Stimulated activated naive CD8-positive, alpha-beta T cell treated with anti-CD3 and anti-CD28 coated beads, Interleukin-15, Interleukin-2, amounts not matched to agents 100 U/mL and 50 U/mL, for 24 hours (primary cell): ENCODE measurements around the gene TTC31.
A peak's percentile ranks its signal among the peaks of the same experiment; 100 is the strongest.

Experiments
- ATAC-seq: fragments of 150-1000 bp; cut with Tn5 transposase; one replicate; pipeline ENCODE4 v1.10.0; 2021
- DNase-seq: peaks from one replicate; pipeline ENCODE4 v3.0.0; 2021

TTC31 gene

DNA sequence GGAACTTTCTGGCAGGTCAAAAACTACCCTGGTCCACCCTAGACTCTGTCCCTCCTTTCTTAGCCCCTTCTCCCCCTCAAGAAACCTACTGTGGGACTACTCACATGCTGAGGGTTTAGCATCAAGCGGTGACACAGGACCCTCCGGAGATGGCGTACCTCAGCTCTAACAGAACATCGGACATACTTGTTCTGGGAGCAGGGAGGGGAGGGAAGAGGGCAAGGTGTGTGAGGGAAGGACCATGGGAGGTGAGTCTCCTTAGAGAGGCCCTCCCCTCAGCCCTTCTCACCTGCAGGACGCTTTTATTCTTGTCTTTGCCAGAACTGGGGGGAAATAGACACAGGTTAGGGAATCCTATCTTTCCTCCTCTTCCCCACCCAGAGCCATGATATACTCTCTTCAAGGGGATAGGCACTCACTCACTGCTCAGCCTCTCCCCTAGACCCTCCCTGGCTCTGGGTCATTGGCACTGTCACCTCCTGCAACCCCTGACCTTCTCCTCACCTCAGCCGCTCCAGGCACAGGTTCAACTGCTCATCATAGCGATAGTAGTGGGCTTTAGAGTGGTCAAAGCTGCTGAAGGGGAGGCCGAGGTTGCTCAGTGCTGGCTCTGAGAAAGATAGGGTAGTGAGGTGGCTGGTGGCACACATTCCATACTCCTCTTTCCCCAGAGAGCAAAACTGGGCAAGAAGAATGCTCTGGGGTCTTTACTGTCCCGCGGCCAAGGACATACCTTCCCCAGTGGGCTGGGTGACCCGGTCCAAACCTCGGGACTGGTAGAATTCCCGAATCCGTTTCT is 22.8 kb downstream of the TTC31 start:
- DNase-seq, result no peak
- ATAC-seq, result no peak

DNA sequence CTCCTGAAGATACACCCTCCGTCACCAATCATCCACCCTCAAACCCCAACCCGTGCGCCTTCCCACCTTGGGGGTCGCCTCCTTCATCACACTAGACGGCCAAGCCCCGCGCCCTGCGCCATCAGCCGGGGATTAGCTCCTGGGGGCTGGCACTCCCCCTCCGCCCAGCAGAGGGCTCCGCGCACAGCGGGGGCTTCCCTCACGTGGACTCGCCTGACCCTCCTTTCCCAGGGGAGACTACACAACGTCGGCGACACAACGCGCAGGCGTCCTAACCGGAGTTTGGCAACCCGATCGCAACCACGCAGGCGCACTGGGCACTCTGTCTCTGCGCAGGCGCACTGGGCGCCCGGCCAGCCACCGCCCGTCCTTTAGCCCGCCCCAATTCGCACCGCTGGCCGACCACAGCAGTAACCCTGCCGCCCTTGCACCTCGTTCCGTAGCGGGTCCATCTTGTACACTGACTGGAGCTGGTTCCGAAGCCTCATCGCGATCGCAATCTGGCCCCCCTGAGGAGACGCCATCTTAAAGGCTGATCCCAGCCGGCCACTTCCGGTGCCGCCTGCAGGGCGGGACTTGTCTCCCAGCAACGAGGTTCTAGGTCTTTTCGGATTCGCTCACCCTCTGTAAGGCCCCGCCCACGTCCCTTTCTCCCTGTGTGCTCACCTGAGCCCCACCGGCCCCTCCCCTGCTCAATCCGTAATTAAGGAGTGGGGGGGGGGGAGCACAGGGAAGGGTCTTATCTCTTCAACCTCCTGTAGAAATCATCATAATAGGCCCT is 24.5 kb downstream of the TTC31 start, which contains the start of gene PCGF1:
Gene PCGF1 (minus strand): TSS at position 551 of the 781 bp plus-strand sequence. CDS start 27 bp downstream, at position 524.
- ATAC-seq, result peak; percentile 89

DNA sequence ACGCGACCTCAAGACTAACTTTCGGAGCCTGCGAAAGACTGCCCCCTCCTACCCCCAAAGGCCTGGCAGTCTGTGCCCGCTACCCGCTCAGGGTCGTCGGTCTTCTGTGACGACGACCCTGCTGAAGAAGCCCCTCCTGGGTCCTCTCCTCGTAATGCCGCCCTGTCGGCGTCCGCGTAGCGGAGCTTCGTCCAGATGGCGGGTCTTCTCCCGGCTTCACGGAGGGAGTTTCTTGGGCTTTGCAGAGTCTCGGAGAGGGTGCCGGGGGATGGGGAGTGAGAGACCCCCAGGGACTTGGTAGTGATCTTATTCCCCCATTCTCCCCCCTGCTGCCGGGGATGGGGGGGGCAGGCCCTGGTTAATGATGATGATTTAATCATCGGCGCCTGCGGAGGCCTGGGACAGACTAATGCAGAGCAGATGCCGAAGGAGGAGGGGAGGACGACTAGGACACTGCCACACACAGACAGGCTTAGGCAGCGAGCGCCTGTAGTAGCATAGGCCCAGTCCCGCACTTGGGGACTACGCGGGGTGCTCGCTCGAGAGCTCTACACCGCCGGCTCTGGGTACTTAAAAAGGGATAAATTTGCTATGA is 25.1 kb downstream of the TTC31 start:
- ATAC-seq (no peak), DNase-seq (no peak)

More for the DNA sequence above, 24.5 kb downstream of the TTC31 start, which contains the start of gene PCGF1:
- peak; percentile 100 for DNase-seq

DNA sequence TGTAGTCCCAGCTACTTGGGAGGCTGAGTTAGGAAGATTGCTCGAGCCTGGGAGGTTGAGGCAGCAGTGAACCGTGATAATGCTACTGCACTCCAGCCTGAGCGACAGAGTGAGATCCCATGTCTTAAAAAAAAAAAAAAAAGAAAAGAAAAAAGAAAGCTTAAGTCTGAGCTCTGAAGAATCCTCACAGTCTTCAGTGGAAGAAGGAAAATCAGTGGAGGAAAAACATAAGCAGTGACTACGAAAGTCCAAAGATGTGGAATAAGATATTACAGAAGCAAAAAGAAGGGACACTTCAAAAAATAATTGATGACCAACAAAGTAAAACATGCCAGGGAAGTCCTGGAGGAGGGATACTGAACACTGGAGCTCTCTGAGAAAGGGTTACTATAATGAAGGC is 27.4 kb downstream of the TTC31 start:
- ATAC-seq, result no peak

DNA sequence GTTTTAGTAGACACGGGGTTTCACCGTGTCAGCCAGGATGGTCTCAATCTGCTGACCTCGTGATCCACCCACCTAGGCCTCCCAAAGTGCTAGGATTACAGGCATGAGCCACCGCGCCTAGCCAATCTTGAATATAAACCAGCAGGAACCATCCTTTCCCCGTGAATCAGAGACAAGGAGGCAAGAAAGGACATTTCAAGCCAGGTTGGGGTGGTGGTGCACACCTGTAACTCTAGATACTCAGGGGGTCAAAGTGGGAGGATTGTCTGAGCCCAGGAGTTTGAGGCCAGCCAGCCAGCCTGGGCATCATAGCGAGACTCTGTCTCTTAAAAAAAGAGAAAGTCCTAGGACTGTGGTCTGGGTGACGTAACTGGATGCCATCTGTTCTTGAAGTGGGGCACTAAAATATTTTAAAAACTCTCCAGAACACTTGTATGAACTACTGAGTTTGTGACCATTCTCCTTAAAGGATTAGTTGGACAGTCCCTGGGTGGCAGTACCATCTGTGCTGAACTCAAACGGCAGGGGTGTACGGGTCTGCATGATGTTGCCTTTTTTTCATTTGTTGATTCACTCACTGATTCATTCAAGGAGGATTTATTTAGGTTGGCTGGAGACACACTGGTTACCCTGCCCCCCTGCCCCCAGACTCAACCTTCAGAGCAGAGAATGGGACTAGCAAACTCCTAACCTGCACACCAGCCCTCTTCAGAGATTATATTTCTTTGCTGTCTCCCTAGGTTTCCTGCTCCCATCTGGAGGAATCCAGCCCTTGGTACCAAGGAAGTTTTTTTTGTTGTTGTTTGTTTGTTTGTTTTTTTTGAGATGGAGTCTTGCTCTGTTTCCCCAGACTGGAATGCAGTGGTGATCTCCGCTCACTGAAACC is 28.5 kb downstream of the TTC31 start:
- no peak for ATAC-seq
- no peak for DNase-seq

More for the DNA sequence above, 27.4 kb downstream of the TTC31 start:
- no peak for DNase-seq

DNA sequence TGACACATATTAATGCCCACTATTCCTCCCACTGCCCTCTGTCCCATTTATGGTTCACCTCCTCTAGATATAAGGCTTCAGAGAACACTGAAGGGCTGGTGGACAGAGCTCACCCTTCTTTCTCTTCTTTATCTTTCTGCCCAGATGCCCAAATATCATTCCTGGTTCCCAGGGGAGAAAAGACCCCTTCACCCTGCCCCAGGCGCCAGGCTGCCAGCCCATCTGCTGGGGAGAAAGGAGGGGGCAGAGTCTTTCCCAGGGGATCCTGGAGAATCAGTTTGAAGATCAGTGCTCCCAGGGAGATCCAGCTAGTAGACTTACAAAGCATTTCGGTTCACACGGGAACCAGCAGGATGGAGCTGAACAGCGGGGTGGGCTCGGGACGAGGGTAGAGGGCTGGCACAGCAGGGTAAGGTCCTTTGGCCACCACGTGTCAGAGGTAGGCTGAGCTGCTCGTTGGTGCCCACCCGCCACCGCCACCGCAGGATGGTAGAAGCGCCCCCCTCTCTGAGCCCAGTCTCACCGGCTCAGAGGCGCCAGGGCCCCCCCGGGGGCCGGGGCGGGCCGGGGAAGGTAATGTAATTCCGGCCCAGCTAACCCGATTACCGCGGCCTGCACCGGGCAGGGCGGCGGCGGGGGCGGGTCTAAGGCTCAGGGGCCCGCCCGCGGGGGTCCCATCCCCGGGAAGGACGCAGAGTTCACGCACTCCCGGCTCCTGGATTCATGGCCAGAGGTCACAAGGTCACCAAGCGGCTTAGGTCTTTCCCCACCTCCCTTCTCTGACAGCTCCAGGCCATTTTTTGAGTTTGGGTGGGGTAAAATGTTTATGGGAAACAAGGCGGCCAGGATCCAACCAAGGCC is 30.1 kb downstream of the TTC31 start:
- ATAC-seq (no peak), DNase-seq (no peak)

DNA sequence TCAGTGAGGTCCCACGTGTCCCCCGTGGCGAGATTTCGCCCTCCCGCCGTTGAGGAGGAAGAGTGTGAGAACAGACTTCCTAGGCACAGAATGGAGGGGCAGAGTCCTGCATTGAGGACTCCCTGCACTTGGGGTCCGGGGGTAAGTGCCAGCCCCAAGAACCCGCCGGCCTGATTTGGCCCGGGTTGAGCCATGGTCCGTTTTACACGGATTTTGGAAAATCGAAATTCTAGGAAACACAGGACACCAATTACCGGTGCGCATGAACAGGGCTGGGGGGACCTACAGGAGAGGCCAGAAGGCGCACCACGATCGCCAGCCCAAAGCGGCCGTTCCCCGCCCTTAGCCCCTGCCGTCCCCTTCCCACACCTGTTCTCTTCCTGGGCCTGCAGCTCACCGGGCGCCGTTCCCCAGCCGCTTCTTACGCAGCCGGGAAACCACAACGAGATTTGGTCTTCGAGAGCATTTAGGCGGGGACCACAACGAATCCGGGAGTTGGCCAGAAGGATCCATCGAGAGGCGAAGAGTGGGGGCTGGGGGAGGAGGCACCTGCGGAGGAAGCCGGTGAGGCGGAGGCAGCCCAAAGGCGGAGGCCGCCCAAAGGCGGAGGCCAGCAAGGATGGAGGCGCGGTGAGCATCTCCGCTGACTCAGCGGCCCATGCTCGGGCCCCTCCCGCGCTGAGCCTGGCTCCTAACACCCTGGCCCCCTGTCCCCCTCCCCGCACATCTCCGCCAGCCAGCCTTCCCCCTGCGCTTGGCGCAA is 30.9 kb downstream of the TTC31 start:
- DNase-seq (peak; percentile 35), ATAC-seq (peak; percentile 14)

DNA sequence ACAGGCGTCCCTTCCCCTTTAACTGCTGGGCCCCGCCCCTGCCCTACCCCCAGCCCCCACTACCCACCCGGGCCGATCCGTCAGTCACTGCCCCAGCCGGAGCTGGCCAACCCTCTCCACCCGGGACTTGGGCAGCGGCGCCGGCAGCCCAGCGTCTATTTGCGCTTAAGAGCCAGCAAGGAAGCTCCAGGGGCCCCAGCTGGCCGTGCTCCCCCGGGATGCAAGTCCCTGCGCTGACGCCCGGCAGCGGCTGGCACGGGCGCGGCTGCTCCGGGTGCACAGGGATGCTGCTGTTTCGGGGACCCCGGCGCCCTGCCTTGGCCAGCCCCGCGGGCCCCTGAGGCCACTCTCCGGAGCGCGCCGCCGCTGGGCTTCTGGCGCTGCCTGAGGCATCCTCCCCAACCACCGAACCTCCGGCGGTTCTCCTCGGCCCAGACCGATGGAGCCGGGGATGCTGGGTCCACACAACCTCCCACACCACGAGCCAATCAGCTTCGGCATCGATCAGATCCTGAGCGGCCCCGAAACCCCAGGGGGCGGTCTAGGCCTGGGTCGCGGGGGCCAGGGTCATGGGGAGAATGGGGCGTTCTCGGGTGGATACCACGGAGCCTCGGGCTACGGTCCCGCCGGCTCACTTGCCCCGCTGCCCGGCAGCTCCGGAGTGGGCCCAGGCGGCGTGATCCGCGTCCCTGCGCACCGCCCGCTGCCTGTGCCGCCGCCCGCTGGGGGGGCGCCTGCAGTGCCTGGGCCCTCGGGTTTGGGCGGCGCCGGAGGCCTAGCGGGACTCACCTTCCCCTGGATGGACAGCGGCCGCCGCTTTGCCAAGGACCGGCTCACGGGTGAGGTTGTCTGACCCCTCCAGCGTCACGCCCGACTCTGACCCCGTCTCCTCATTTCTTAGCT is 31.7 kb downstream of the TTC31 start, which contains the start of gene TLX2:
Gene TLX2 (plus strand): TSS at position 83 of the 903 bp plus-strand sequence. CDS start 357 bp downstream, at position 440.
- ATAC-seq (peak; percentile 19), DNase-seq (no peak)

DNA sequence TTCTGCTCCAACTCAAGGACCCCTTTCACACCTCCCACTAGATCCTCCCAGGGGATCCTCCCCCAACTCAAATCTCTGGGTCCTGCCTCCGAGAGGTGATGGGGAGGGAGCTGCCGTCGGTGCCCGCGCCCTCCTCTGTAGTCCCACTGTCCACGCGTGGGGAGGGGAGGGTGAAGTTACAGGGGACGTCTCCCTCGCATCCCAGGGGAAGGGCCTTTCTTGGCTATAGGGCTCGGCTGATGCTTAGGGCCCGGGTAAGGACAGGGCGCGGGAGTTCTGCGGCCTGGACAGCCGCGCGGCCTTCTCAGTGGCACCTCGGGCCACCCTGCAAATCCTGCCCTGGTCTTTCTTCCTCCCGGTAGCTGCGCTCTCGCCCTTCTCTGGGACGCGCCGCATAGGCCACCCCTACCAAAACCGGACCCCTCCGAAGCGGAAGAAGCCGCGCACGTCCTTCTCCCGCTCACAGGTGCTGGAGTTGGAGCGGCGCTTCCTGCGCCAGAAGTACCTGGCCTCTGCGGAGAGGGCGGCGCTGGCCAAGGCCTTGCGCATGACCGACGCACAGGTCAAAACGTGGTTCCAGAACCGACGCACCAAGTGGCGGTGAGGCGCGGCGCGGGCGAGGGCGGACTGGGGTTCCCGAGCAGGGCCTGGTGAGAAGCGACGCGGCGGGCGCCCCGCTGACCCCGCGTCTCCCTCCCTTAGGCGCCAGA is 32.5 kb downstream of the TTC31 start:
- no peak for DNase-seq
- ATAC-seq, result no peak

DNA sequence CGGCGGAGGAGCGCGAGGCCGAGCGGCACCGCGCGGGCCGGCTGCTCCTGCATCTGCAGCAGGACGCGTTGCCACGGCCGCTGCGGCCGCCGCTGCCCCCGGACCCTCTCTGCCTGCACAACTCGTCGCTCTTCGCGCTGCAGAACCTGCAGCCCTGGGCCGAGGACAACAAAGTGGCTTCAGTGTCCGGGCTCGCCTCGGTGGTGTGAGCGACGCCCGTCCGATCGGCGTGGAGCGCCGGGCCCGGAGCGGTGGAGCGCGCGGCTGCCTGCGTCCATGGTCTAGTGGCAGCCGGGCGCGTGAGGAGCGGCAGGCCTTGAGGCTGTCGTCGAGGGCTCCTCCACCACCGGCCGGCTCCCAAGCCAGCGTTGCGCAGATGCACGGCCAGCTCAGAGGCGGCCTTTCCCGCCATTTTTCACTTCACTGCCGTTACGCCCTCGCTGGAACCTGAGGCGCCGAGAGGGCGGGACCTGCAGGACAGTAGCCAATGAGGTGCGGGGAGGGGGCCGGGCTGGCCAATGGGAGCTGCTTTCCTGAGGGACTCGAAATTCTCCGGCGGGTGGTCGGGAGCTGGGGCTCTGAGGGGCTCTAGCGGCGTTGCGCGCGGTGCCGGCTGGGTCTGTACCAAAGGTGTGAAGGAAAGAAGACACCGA is 33.2 kb downstream of the TTC31 start:
- ATAC-seq (peak; percentile 67), DNase-seq (peak; percentile 78)

DNA sequence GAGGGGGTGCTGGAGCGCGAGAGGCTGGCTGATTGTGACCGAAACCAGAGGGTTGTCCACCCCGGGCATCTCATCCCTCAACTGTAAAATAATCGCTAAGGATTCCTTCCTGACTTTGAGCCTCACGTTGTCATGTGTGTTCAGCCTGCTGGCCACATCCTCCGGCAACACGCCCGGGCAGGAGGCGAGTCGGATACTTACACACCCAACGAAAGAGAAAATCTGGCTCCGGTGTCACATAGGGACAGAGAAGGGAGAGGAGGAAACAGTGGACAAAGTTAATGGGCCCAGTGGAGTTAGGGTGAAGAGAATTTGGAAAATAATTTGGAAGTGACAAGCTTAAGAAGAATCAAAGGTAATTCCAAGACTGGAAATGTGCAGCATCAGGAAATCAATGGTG is 33.8 kb downstream of the TTC31 start:
- ATAC-seq, result no peak
- DNase-seq, result no peak

DNA sequence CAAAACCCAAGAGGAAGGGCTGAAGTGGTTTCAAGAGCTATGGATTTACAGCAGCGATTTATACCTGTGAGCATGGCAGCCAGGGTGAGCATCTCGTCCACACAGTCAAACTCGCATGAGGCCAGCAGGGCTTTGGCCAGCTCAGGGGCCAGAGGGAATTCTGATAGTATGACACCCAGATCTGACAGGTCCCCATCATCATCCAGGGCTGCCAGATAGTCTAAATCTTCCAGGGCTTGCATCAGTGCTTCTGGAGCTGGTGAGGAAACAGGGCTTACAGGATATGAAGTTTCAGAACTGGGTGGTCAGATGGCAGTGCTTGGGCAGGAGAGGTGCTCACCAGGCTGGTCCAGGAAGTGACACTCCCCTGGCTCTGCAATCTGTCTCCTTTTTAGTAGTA is 39.6 kb downstream of the TTC31 start:
- ATAC-seq, result no peak
- DNase-seq, result no peak

DNA sequence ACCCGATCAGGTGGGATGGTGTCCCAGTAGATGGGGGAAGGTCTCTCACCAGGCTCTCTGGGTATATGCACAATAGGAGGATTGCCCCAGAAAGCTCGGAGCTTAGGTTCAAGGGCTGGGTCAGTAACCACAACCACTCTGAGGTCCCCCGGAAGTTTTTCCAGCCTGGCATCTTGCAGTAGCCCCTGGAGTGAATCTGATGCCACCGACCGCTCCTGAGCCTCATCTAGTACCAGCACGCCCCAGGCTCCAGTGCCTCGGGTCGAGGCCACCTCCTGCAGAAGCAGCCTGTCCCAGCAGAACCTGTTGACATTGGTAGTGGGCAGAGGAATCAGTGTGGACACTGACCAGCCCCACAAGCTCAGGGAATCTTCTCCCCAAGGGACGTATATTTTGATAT is 41.1 kb downstream of the TTC31 start:
- ATAC-seq, result no peak
- DNase-seq, result no peak

DNA sequence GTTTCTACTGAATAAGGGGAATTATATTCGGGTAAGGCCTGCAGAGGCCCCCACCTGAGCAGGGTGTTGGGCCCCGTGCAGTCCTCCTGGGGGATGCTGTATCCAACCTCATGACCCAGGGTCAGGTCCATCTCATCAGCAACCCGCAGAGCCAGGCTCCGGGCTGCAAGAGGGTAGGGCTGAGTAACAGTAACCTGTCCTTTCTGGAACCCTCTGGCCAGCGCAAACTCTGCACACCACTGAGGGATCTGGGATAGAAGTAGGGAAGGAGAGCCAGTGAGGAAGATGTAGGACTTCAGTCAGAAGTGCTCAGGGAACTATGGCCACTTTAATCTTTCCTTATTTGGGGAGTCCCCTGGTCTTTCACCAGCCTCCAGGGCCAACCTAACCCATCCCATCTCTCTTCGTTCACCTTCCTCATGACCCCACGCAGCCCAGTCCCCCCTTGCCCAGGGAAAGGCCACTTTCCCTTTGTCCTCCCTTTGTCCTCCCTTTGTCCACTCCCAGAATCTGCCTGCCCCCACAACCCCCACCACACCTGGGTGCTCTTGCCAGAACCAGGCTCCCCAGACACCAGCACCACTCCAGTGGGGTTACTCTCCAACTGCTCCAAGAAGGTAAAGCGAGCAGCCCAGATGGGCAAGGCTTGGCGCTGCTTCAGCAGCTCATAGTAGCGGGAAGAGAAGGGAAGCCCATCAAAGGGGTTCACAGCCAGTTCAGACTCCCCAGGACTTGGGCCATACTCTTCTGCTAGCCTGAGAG is 42.3 kb downstream of the TTC31 start:
- no peak for DNase-seq
- no peak for ATAC-seq

DNA sequence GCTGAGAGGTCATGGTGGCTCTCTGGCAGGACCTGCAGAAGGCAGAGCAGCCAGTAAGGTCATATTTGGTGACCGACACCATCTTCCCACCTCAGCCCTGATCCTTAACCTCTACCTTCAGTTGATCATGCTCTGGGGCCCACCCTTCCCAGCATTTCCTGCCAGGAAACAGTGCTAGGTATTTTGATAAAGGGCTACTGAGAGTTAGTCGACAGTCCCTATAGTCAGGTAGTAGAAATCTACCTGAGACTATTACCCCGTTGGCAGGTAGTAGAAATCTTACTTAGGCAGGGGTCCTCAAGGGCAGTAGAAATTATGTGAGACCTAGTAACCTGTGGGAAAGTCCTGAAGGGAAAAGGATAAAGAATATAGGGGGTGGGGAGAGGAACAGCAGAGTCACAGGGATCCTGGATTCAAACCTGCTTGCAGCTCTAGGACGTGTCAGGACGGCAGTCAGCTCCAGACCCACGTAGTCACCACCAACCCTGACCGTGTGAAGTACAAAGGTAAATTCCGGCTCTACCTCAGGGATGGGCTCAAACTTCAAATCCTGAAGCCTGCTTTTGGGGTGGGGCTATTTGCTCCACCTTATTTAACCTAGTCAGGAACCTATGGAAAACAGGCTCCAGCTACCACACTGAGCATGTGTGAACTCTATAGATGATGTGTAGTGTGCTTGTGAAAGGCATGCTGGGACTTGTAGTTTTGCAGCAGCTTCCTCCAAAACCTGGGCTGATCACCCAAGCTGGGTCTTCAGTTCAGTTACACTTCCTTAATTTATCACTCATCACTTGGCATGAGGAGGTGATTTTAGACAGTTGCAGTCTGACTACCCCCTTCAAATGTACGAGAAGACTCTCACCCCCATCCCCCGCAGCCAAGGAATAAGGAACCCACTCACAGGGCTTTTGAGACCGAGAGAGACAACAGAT is 43.1 kb downstream of the TTC31 start, which contains the start of gene DQX1:
Gene DQX1 (minus strand): TSS at position 515 of the 932 bp plus-strand sequence. CDS start 502 bp downstream, at position 13.
- DNase-seq, result no peak
- no peak for ATAC-seq
